Upper lobe of right lung (tissue), 1 donor: Measurements from ENCODE around the gene OR56A1. TPM values are rescaled to one million over a fixed set of nuclear protein-coding genes. Genes with fewer than 3 reads are reported as not detected.

Experiments used
- ATAC-seq: fragments of 200-7000 bp; cut with Tn5 transposase; one replicate; pipeline ENCODE4 v1.9.1; 2020; ENCODE audit warnings: mild to moderate bottlenecking, moderate library complexity
- DNase-seq: peaks from one replicate; pipeline ENCODE4 v3.0.0-alpha.2; 2020
- H3K27ac ChIP-seq: fragments of 200-600 bp; one replicate; pipeline ENCODE4 v1.8.0; 2022
- H3K27me3 ChIP-seq: fragments of 200-600 bp; one replicate; pipeline ENCODE4 v1.8.0; 2022; ENCODE audit warnings: mild to moderate bottlenecking
- H3K36me3 ChIP-seq: fragments of 200-600 bp; one replicate; pipeline ENCODE4 v1.8.0; 2022
- H3K4me1 ChIP-seq: fragments of 200-600 bp; one replicate; pipeline ENCODE4 v1.8.0; 2022
- H3K4me3 ChIP-seq: fragments of 200-600 bp; one replicate; pipeline ENCODE4 v1.8.0; 2022; ENCODE audit warnings: mild to moderate bottlenecking
- H3K9me3 ChIP-seq: fragments of 200-600 bp; one replicate; pipeline ENCODE4 v1.8.0; 2022
- CTCF ChIP-seq: fragments of 200-600 bp; IDR thresholded peaks from one replicate; pipeline ENCODE4 v1.8.0; 2022; ENCODE audit warnings: antibody characterized with exemption
- intact Hi-C: fragments of 100-400 bp; cut with DNase I; formaldehyde crosslinking; loops from one replicate; pipeline ENCODE4 v1.11.0; 2022
- total RNA-seq: library from RNA; stranded (reverse); fragmentation: NEBNext Ultra II Directional; extraction: Animal tissue kit (Norgen Biotek cat#: 25700); gene quantifications from one replicate; pipeline ENCODE4 v1.2.1, GENCODE V29; 2021
- donor health status: DM: no; HTN: yes; CAD: no; lungs with severe emphysema.

OR56A1 gene
- total RNA-seq, 1 donor from 2014 or later: not detected

GRCh38 chr11:6025056-6025455 is 5.5 kb downstream of the OR56A1 start:
- no peak for TF ChIP-seq CTCF
- Histone ChIP-seq H3K4me3 (no peak overlapping the region), H3K27ac (no peak overlapping the region), H3K27me3 (no peaks in the 10 kb centered on the region), H3K9me3 (no peaks in the 10 kb centered on the region), H3K4me1 (no peaks in the 10 kb centered on the region), H3K36me3 (no peaks in the 10 kb centered on the region)
- intact Hi-C loops: no loop called here
- DNase-seq (no peak), ATAC-seq (no peak)

- intact Hi-C loops: no loop called here
- Histone ChIP-seq H3K27me3 (no peaks in the 10 kb centered on the region), H3K4me1 (no peaks in the 10 kb centered on the region), H3K36me3 (no peaks in the 10 kb centered on the region), H3K4me3 (no peak overlapping the region), H3K27ac (no peak overlapping the region), H3K9me3 (no peaks in the 10 kb centered on the region)
- DNase-seq (no peak), ATAC-seq (peak; percentile 80)
- TF ChIP-seq CTCF: peak; percentile 63
Measured at GRCh38 chr11:6022956-6023355, 7.6 kb downstream of the OR56A1 start.

GRCh38 chr11:6013042-6013441 is 17.5 kb downstream of the OR56A1 start:
- no peaks in the 10 kb centered on the region for H3K9me3 ChIP-seq
- ATAC-seq (peak; percentile 28), DNase-seq (no peak)
- H3K4me3 ChIP-seq: no peak overlapping the region
- no peaks in the 10 kb centered on the region for H3K36me3 ChIP-seq
- no peaks in the 10 kb centered on the region for H3K27me3 ChIP-seq
- intact Hi-C loops: no loop called here
- H3K27ac ChIP-seq: no peak overlapping the region
- no peak for TF ChIP-seq CTCF
- H3K4me1 ChIP-seq: no peaks in the 10 kb centered on the region

GRCh38 chr11:6012035-6012668 is 18.4 kb downstream of the OR56A1 start:
- Histone ChIP-seq H3K9me3 (no peaks in the 10 kb centered on the region), H3K27me3 (no peaks in the 10 kb centered on the region), H3K4me3 (no peak overlapping the region), H3K27ac (no peak overlapping the region), H3K4me1 (no peaks in the 10 kb centered on the region), H3K36me3 (no peaks in the 10 kb centered on the region)
- intact Hi-C loops: no loop called here
- TF ChIP-seq CTCF: no peak
- ATAC-seq: peak; percentile 62
- no peak for DNase-seq

GRCh38 chr11:6006846-6007245 is 23.7 kb downstream of the OR56A1 start, which contains the start of gene OR56A4:
Gene OR56A4, minus strand, starts transcription at chr11:6006946. Its CDS starts 3,954 bp downstream, at chr11:6002992.
- DNase-seq (no peak), ATAC-seq (no peak)
- Histone ChIP-seq H3K4me3 (no peak within 1 kb of the TSS), H3K9me3 (no peaks in the 10 kb centered on the region), H3K36me3 (no peaks in the 10 kb centered on the region), H3K27me3 (no peaks in the 10 kb centered on the region), H3K4me1 (no peaks in the 10 kb centered on the region), H3K27ac (no peak within 1 kb of the TSS)
- no peak for TF ChIP-seq CTCF
- intact Hi-C loops: no loop called here

- no peak for DNase-seq
- no peak for TF ChIP-seq CTCF
- Histone ChIP-seq H3K27ac (no peak overlapping the region), H3K9me3 (no peaks in the 10 kb centered on the region), H3K36me3 (no peaks in the 10 kb centered on the region), H3K27me3 (no peaks in the 10 kb centered on the region), H3K4me3 (no peak overlapping the region), H3K4me1 (no peaks in the 10 kb centered on the region)
- no peak for ATAC-seq
- intact Hi-C loops: no loop called here
Measured at GRCh38 chr11:6006395-6006794, 24.2 kb downstream of the OR56A1 start.
